Heart left ventricle (tissue), 16 donors: ENCODE measurements around the gene PSMC5. TPM values are rescaled to one million over a fixed set of nuclear protein-coding genes. Genes with fewer than 3 reads are reported as not detected.

Source experiments
- ATAC-seq, 4 donors: fragments of 200-7000 bp; cut with Tn5 transposase; one replicate each; pipeline ENCODE4 v1.9.1; 2020 to 2022; ENCODE audit warnings: moderate library complexity in 4 of 4, mild to moderate bottlenecking in 3 of 4, moderate number of reproducible peaks in 1 of 4
- DNase-seq, 5 donors: peaks; one replicate each; pipeline ENCODE4 v3.0.0-alpha.2; 2020
- H3K27ac ChIP-seq, 12 donors: fragments of 200-600 bp; sonication (generic) in 4 of 12; one replicate each; pipeline versions ENCODE4 v1.5.0 to v1.8.0; 2016 to 2022; ENCODE audit warnings: mild to moderate bottlenecking in 2 of 12
- H3K27me3 ChIP-seq, 9 donors: fragments of 200-600 bp; sonication (generic) in 2 of 9; one replicate each; pipeline versions ENCODE4 v1.5.1 to v1.8.0; 2016 to 2022; ENCODE audit warnings: mild to moderate bottlenecking in 3 of 9
- H3K36me3 ChIP-seq, 9 donors: fragments of 200-600 bp; sonication (generic) in 2 of 9; one replicate each; pipeline versions ENCODE4 v1.5.0 to v1.8.0; 2018 to 2022; ENCODE audit warnings: mild to moderate bottlenecking in 2 of 9
- H3K4me1 ChIP-seq, 12 donors: fragments of 200-600 bp; sonication (generic) in 4 of 12; one replicate each; pipeline versions ENCODE4 v1.5.0 to v1.8.0; 2016 to 2022; ENCODE audit warnings: mild to moderate bottlenecking in 3 of 12
- H3K4me3 ChIP-seq, 12 donors: fragments of 200-600 bp; sonication (generic) in 4 of 12; one replicate each; pipeline versions ENCODE4 v1.5.0 to v1.8.0; 2017 to 2022; ENCODE audit warnings: mild to moderate bottlenecking in 9 of 12, moderate library complexity in 4 of 12
- H3K9me3 ChIP-seq, 12 donors: fragments of 200-600 bp; sonication (generic) in 4 of 12; one replicate each; pipeline versions ENCODE4 v1.5.0 to v1.8.0; 2016 to 2022; ENCODE audit warnings: mild to moderate bottlenecking in 1 of 12
- CTCF ChIP-seq, 12 donors: fragments of 200-600 bp; sonication (generic) in 4 of 12; IDR thresholded peaks; one replicate each; pipeline versions ENCODE4 v1.5.0 to v1.8.0; 2018 to 2022; ENCODE audit warnings: antibody characterized with exemption in 12 of 12, mild to moderate bottlenecking in 5 of 12
- POLR2A ChIP-seq, 2 donors: fragments of 450-650 bp; IDR thresholded peaks; one replicate each; pipeline ENCODE4 v1.6.1; 2017; ENCODE audit warnings: antibody characterized with exemption in 2 of 2, mild to moderate bottlenecking in 2 of 2, moderate library complexity in 2 of 2
- WGBS, 4 donors: extraction: QIAGEN DNeasy Blood & Tissue Kit in 2 of 4; methylation state at CpG; one replicate each; pipeline versions ENCODE4 v1.1.5 to v1.1.7; 2013 to 2018; 5-methylcytosine and 5-hydroxymethylcytosine counted together
- intact Hi-C, 10 donors: fragments of 100-400 bp; cut with DNase I; formaldehyde crosslinking; loops; one replicate each; pipeline versions ENCODE4 v1.11.1 to v1.14.2; 2022
- polyA plus RNA-seq, 2 donors: library from polyadenylated mRNA; stranded (reverse); fragments of 200-250 nt; gene quantifications; one replicate each; pipeline ENCODE4 v1.2.3, GENCODE V29; 2013
- total RNA-seq, 9 donors: library from RNA; depleted of rRNA in 2 of 9; stranded (reverse); fragments of >200 nt in 2 of 9; fragmentation: NEBNext Ultra II Directional in 3 of 9; extraction: Animal tissue kit (Norgen Biotek cat#: 25700) in 3 of 9; gene quantifications; one replicate each; pipeline versions ENCODE4 v1.1.0 to v1.2.4, GENCODE V29; 2016 to 2023
- donor health status: ischemic (EF 13 %, LVEDD 7.1; RV severe dilation, severe dysfunction).
- donor health status: healthy with polysubstance abuse.
- donor health status: DM: no; HTN: yes; CAD: no.
- donor health status: DM: no; HTN: no; CAD: no.
- donor health status: ischemic (EF 25% LVEDD 6.9; RV normal size, moderate dysfunction).
- donor health status: ischemic (EF 25% LVEDD 5.7; RV mildly dilated, moderate dysfunction).
- donor health status: healthy.
- donor health status: DM: yes; HTN: yes; CAD: no.
- donor health status: ischemic (EF 35%, LVEDD 5.7; RV mildly dilated, moderate dysfunction).
- donor health status: nonischemic (EF 11% LVEDD 7.7; RV severe dilation, severe dysfunction).
- donor health status: DM: yes; HTN: yes; CAD: no.
- donor health status: PGD.
- donor health status: ischemic (EF 29% LVEDD 5.4; RV normal size, mild dysfunction).
- donor health status: nonischemic (EF 23%, LVEDD 6.1; RV moderate dilation, normal function).

The PSMC5 gene
- total and polyA plus RNA-seq, 11 donors, result 64.7 to 189 (median 127) TPM

GRCh38 chr17:63837480-63837879 is 10.2 kb downstream of the PSMC5 start:
- Histone ChIP-seq H3K36me3 (peaks cover 0 to 51% (median 50%) of the 10 kb centered on the region in 9 donors), H3K9me3 (no peaks in the 10 kb centered on the region), H3K4me1 (peaks cover 21 to 57% (median 48%) of the 10 kb centered on the region in 12 donors), H3K4me3 (no peak overlapping the region), H3K27me3 (no peaks in the 10 kb centered on the region), H3K27ac (peak overlapping the region in 11 of 12 donors; percentile 61 to 98 (median 90))
- ATAC-seq (no peak), DNase-seq (no peak)
- TF ChIP-seq POLR2A (IDR thresholded peaks at IDR 0.05), result no peak
- TF ChIP-seq CTCF (IDR thresholded peaks at IDR 0.05), result no peak
- 86 to 96% (median 92%) methylated on average over 6 to 12 of the region's 12 CpGs for WGBS, 4 donors
- intact Hi-C loops, result no loop called here

DNA sequence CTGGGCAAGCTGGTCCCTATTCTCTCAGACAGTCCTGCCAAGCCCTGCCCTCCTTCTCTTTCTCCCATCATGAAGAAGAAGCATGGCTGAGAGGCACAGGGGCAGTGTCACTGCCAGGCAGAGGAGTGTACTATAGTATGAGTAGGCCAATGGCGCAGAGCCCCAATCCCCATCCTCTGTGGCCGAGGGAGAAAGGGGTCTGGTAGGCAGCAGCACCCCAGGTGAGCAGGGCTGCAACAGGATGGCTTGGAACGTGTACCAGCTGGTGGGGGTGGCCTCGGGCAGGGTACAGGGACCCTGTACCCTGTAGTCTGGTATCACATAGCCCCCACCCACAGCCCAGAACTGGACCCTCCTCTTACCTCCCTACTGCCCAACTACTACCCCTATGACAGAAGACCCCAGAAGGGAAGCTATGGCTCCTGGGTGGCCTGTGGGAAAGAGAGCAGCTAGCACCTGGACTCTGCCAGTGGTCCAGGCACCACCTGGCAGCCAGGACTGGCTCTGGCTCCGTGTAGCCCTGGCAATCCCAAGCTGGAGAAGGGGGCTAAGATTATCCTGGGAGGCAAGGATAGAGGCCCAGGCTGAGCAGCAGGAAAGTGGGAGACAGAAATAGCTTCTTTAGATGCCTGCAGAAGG is 10.8 kb downstream of the PSMC5 start:
- WGBS, 4 donors, result 74 to 87% (median 78%) methylated on average over 5 of the region's 5 CpGs
- peaks cover 21 to 58% (median 48%) of the 10 kb centered on the region in 12 donors for H3K4me1 ChIP-seq
- H3K4me3 ChIP-seq, result peak overlapping the region in 2 of 12 donors; percentile 6 to 9
- intact Hi-C loops, result no loop called here
- no peak for DNase-seq
- ATAC-seq, result no peak
- H3K9me3 ChIP-seq, result no peaks in the 10 kb centered on the region
- TF ChIP-seq POLR2A (IDR thresholded peaks at IDR 0.05) (no peak), CTCF (IDR thresholded peaks at IDR 0.05) (no peak)
- no peaks in the 10 kb centered on the region for H3K27me3 ChIP-seq
- peak overlapping the region; percentile 61 to 98 (median 91) for H3K27ac ChIP-seq
- peaks cover 0 to 45% (median 44%) of the 10 kb centered on the region in 9 donors for H3K36me3 ChIP-seq

- Histone ChIP-seq H3K36me3 (peaks cover 0 to 39% (median 38%) of the 10 kb centered on the region in 9 donors), H3K27me3 (no peaks in the 10 kb centered on the region), H3K9me3 (no peaks in the 10 kb centered on the region), H3K27ac (peak overlapping the region; percentile 84 to 98 (median 94)), H3K4me1 (peaks cover 21 to 64% (median 49%) of the 10 kb centered on the region in 12 donors), H3K4me3 (peak overlapping the region in 4 of 12 donors; percentile 9 to 19 (median 18))
- ATAC-seq, result peak; percentile 59 to 63 (median 61)
- TF ChIP-seq POLR2A (IDR thresholded peaks at IDR 0.05), result peak in 1 of 2 donors; percentile 30
- no peak for TF ChIP-seq CTCF (IDR thresholded peaks at IDR 0.05)
- peak; percentile 82 to 96 (median 91) for DNase-seq
- WGBS, 4 donors, result 38 to 50% (median 49%) methylated on average over 5 to 7 of the region's 7 CpGs
- intact Hi-C loops, result no loop called here
Measured at GRCh38 chr17:63838631-63839171, 11.5 kb downstream of the PSMC5 start.

DNA sequence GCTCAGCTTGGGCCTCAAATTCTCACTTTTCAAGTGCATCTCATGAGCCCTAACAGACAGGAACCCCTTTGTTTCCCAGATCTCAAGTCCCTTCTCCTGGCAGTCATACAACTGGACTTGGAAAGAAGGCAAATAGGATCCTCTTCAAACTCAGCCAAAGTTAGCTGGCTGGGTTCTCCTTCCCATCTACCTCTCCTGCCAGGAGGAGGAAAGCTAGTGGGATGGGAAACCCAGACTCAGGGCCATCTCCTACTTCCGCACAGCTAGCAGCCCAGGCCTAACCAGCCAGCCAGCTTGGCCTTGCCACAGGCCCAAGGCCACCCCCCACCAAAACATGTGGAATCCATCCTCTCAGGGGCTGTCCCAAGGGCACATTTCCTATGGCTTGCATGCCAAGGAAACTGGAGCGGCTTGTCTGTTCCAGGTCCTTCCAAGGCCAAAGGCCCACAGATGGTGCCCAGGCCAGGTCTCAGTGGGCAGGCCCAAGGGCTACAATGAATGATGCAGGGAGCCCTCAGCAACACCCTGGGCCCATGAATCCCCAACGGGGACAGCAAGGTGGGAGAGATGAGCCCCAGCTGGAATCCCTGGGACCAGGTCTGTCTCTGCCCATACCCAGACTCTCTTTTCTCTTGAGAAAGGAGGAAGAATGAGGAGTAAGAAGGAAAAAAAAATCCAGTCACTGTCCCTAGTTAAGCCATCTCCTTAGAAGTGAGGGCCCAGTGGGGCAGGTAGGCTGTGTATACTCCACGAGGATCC is 13.5 kb downstream of the PSMC5 start:
- H3K9me3 ChIP-seq, result no peaks in the 10 kb centered on the region
- DNase-seq, result peak in 2 of 5 donors; percentile 41 to 63
- 51 to 60% (median 56%) methylated on average over 3 to 4 of the region's 4 CpGs for WGBS, 4 donors
- no peak for TF ChIP-seq CTCF (IDR thresholded peaks at IDR 0.05)
- no peak for TF ChIP-seq POLR2A (IDR thresholded peaks at IDR 0.05)
- peak overlapping the region; percentile 69 to 99 (median 93) for H3K4me3 ChIP-seq
- no peaks in the 10 kb centered on the region for H3K27me3 ChIP-seq
- peaks cover 21 to 60% (median 47%) of the 10 kb centered on the region in 12 donors for H3K4me1 ChIP-seq
- ATAC-seq, result no peak
- intact Hi-C loops, result loop anchor here in 1 of 10 donors (5.0 kb wide), 1 partner anchor 68 kb away; the partner anchor contains the start of genes CCDC47 and DDX42
- H3K36me3 ChIP-seq, result peaks cover 0 to 19% (median 17%) of the 10 kb centered on the region in 9 donors
- H3K27ac ChIP-seq, result peak overlapping the region; percentile 84 to 98 (median 94)
